GM21390 (cell line): ENCODE data around the gene RLBP1.

Experiments used
- ATAC-seq: cut with Tn5 transposase; IDR thresholded peaks from one replicate; pipeline ENCODE4 v1.9.1; 2021; ENCODE audit not compliant: unreplicated experiment

Gene RLBP1

DNA sequence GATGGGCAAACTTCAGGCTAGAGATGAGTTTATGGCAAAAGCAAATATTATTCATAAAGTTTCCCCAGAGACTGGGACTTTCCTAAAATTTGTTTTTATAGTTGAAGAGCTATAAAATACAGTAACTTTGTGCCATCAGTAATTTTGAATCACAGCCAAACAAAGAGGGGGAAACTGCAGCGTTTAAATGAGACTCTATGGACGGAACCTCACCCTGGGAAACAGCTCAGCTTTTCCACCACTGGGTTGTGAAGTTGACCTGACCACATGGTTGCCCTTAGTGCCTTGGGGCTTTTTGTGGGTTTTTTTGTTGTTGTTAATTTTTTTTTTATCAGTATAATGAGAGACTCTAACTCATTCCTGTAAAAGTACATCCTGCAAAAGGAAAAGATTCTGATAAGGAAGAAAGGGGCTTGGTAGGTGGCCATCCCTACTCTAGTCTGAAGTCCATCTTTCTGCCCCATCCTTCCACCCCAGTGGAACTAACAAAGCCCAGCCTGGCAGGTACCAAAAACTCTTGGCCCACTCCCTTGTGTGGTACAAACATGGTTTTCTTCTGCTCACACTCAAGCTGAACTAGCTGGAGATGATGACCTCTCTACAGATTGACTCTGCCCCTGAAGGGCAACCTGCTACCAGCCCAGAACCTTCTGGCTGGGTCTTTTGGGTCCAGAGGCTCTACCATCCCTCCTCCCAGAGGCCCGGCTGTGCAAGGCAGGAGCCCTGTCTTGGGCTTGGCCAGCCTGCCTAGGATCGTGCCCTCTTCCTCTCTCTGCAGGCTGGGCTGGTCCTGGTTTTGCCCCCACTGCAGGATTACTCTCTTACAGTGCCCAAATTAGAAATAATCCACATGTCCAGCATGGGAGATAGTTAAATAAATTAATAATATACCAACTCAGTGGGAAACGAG lies 41.2 kb downstream of the RLBP1 start:
- ATAC-seq = no peak

DNA sequence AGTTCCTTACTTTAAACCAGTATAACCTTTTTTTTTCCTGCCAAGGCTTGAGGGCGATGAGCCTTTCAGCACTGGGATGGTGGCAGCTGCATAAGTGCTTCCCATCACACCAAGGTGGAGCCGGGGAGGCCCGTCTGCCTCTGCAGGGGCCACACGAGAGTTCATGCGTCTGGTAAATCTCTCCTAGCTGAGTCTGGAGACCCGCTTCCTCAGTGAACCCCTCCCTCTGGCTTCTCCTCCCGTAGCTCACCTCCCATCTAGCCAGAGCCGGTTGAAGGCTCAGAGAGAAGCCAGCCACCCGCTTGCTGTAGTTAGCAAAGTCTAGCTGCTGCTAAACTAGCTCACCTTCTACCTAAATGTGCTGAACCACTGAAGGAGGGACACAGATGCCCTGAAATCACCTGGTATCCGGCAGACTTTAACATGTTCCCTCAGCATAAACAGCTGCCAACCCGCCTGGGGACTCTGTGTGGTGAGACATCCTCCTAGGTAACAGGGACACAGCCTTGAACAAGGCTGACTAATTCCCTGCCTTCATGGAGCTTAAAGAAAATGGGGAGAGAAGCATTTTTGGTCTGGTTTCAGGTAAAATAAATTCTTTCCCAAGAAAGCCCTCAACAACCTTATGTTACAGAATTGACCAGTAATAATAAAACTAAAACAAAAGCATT lies 42.9 kb downstream of the RLBP1 start:
- no peak for ATAC-seq

DNA sequence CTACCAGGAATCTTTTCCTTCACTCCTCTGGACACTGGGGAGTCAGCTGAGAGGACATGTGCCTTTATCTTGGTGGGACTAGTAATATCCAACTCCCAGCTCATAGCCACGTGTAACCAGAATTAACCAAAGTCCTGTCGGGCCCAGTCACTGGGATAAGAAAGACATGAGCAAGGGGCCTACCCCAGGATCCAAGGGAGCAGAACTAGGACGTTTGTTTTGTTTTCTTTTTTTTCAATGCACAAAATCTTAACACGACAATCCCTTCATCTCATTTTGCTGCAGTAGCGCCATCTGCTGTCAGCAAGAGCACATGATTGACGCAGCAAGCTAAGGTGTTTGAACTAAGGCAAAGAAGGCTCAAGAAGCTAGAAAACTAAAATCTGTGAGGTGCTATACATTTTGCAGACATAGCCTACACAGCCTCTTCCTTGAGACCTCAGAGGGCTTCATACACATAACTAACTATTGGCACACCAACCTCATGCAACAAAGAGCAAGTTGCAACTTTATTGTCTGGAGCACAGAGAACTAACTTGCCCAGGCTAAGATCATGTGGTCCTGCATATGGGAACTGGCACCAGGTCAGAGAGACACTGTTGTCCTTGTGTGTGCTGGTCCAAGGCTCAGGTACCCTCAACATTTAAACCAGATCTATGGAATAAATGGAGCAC lies 43.6 kb downstream of the RLBP1 start:
- no peak for ATAC-seq

DNA sequence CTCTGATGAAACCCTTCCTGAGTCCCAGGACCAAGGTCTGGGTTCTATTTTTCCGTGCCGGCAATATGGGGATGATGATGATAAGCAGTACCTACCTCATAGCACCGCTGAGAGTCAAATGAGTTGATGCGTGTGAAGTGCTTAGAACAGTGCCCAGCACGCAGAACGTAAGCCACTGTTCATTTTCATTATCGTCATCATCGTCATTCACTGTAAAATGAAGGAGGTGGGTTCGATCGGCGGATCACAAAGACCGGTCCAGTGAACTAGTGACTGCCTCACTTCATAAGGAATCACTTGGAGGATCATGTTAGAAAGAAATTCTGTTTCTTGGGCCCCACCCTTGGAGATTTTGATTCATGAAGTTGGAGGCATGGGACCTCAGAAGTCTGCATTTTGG lies 44.3 kb downstream of the RLBP1 start:
- ATAC-seq = no peak

DNA sequence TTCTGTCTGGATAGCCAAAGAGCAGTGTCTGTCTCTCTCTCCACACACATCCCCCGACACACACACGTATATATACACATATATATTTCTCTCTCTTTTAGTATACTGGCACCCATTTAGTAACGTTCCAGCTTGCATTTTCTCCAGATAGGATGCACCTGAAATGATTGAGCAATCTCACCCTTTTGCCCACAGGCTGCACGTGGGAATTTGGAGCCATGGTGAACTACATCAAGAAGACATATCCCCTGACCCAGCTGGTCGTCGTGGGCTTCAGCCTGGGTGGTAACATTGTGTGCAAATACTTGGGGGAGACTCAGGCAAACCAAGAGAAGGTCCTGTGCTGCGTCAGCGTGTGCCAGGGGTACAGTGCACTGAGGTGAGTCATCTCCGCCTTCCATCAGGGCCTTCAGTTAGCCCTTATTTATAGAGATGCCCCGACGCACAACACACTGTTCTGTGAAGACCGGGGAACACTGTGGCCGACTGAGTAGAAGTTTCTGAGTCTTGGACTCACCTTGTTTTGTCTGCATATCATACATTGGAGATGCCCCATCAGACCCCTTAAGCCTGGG lies 45.7 kb downstream of the RLBP1 start:
- ATAC-seq = no peak

DNA sequence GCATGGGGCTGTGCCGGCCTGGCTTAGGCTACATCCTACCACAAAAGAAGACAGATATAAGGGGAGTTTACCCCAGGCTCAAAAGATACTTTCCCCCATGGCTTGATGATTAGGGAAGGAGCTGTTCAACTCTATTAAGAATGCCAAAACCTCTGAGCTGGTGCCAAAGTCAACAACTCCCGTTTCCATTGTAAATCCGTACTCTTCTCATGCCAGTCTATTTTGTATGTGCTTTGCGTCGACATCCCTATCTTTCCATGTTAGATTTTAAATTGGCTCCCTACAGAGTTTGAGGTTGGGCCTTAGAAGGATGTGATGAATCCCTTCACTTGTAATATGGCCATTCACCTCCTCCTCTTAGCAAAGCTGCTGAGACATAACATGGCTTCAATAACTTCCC lies 46.9 kb downstream of the RLBP1 start:
- no peak for ATAC-seq

DNA sequence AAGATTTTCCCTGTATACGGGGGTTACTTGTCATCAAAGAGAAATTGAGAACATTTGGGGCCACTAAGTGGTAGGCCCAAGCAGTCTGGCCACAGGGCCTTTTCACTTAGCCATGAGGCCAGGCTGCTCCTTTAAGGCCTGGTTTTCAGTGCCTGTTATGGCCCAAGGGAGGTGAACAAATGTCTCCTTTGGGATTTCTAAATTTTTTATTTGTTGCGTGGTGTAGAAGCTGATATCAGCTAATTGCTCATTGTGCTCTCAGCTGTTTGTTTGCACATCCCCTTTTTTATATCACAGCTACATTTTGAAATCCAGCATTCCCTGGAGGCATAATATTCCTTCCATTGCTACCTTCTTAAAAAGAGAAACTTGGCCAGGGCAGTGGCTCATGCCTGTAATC lies 48.5 kb downstream of the RLBP1 start:
- ATAC-seq = no peak

DNA sequence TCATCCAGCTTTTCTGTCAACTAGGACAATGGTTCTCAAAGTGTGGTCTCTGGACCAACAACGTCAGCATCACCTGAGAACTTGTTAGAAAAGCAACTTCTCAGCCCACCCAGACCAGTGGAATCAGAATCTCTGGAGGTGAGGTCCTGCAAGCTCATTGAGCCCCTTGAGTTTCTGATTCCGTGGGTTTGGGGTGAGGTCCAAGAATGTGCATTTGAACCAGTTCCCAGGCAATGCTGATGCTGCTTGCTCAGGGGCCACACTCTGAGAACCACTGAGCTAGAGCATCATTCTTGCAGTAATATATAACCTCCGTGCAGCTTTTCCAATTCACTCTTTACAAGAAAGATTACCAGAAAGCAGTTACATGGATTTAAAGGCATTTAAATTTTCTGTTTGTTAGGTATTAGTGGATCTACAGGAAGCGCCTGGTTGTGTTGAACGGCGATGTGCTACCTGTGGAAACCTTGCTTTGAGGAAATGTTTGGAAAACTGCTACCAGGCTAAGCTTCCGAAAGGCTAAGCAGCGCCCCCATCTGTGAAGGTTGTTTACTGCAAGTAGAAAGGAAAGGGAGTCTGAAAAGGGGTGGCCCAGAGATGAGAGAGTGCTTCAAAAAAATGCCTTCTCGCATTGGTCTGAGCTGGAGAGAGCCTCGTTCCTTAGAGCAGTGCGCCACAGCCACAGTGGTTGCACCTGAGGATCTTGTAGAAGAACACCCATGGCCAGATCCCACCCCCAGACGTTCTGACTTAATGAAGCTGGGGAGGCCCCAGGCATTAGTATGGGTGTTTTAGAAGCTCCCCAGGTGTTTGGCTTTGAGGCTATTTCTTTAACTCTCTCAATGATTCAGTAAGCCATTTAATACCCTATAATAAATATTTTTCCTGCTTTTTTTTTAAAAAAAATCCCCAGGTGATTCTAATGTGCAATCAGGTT lies 50.0 kb downstream of the RLBP1 start:
- no peak for ATAC-seq

DNA sequence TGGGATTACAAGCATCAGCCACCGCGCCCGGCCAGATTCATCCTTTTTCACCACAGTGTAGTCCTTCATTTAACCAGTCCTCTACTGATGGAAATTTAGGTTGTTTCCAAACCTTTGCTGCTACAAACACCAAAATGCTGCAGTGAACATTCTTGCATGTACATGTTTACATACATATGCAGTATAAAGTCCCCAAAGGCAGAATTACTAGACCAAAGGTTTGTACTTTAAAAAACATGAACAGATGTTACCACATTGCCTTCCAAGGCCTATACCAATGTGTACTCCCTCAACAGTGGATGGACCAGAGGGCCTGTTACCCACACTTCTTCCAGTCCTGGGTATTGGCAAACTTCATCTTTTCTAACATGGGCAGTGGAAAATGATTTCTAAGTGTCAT lies 51.0 kb downstream of the RLBP1 start:
- ATAC-seq = no peak

DNA sequence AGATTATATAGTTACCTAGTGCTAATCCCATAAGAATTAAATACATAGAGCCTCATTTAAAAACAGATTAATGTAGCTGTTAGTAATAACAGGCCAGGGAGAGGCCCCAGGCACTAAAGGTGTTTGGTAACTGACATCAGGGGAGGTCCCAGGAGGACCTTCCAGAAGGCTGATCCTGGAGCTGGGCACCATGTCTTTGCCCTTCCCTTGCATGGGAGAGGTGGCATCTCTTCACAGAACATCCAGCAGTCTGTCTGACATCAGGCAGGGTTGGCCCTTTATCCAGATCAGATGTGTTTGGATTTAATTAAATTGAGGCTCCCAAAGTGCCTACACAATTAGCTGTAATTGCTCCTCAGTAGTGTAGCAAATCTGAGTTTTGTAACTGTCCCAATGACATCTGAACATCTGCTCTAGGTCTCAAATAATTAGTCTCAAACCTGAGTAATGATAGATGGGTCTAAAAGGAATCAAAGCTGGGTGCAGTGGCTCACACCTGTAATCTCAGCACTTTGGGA lies 53.0 kb downstream of the RLBP1 start:
- no peak for ATAC-seq

DNA sequence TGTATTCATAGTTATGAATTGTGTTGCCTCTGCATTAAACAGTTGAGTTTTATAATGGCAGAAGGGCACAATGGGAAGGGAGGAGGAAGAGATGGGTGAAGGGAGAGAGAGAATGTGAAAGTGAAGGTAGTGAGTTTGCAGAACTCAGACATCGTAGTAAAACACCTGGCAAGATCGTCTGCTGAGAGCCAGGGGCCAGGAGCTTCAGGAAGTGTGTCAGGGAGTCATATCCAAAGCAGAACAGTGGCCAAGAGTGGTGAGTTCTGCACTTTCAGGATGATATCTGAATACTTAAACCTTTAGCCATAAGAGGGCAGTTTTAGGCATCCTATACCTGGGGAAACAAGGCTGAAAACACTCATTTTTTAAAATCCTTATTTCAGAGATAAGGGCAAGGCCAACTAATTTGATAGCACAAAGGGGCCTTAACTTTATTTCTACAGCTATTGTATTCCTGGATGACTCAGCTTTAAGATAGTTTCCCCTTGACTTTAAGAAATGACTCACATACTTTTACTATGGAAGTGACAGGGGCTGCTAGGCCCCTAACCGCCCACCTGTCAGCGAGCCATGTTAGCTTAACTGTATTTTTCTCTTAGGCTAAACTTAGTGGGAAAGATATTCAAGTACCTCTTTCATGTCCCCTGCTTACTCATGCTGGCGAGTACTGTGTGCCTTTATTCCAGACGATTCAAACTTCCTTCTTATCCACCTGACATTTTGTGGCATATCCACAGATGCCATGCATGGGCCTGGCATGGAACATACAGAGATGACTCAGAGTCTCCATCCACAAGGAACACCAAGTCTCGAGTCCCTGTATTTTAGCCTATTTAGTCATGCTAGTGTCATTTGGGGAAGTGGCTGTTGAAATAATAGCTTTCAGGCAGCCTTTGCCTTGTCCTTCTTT lies 53.9 kb downstream of the RLBP1 start:
- ATAC-seq = peak; percentile 88

DNA sequence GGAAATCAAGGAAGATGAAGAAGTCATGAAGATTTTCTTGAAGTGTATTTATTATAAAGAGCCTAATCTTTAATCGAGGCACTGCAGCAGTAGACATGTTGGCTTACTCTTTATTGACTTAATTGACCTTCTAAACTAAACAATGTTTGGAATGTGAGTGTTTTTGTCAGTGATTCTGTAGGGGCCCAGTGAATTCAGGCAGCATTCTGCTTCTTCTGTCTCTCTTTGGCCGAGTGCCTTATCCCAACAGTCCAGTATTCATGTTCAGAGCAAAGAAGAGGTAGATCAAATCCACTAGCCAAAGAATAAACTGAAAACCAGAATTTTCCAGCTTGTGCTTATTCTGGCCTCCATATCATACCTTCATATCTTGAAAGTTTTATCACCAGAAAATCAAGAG lies 55.7 kb downstream of the RLBP1 start:
- ATAC-seq = no peak

DNA sequence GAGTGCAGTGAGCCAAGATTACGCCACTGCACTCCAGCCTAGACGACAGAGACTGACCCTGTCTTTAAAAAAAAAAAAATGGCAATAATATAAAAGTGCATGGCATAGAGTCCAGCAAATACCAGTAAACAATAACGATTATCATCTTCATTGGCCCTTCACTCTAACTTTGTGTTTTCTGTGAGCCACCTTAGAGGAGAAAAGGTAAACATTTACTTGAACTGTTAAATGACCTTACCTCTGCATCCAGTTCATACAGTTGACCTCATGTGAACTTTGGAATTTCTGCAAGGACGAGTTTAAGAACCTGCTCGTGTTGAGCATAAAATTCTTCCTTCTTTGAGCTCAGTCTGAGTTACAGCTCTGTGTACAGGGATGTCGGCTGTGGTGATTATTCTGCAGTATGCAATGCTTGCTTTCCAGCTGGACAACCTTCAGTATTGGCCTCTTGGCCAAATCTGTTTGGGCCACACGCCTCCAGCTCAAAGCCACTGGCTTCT lies 56.6 kb downstream of the RLBP1 start:
- ATAC-seq = no peak

DNA sequence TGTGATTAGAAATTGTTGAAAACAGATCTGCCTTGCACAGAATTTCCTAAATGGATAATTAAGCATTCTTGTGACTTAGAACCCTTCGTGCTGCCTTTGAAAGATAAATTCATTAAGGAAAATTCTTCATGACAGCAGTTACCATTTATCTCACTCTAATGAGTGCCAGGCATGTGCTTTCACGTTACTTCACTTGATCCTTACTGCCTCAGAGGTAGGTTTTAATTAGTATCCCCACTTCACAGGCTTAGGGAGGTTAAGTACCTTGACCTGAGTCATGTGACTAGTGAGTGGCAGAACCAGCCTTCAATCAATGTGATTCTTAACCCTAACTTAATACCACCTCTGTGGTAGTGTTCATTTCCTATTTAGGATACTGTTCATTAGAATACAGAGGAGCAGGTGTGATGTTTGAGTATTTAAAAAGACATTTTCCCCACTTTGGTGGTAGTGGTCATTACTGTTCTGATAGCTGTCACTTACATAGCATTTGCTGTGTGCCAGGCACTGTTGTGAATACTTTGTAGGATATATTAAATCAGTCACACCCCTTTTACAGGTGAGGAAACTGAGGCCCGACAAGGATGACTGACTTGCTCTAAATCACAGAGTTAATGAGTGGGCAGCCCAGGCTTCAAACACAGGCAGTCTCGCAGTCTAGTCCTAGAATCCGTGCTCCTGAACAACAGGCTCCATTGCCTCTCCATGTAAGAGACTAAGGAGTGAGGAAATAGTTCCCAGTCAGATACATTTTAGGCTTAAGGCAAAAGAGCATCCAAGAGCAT lies 57.9 kb downstream of the RLBP1 start:
- no peak for ATAC-seq

DNA sequence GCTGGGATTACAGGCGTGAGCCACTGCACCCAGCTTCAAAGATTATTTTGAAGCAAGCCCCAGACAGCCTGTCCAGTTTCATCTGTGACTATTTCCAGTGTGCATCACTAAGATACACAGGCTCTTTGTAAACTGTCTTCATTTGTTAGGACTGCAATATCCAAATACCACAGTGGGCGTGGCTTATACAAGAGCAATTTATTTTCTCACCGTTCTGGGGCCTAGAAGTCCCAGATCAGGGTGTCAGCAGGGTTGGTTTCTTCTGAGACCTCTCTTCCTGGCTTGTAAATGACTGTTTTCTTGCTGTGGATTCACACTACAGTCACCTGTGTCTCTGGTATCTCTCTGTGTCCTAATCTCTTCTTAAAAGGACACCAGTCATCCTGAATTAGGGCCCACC lies 59.7 kb downstream of the RLBP1 start:
- ATAC-seq = no peak
